Midbrain (tissue), 1 donor: ENCODE data around the gene LRG1.

ENCODE experiments used
- DNase-seq: peaks from one replicate; lab custom pipeline; 2025; lab: John Stamatoyannopoulos, UW

Gene LRG1

DNA sequence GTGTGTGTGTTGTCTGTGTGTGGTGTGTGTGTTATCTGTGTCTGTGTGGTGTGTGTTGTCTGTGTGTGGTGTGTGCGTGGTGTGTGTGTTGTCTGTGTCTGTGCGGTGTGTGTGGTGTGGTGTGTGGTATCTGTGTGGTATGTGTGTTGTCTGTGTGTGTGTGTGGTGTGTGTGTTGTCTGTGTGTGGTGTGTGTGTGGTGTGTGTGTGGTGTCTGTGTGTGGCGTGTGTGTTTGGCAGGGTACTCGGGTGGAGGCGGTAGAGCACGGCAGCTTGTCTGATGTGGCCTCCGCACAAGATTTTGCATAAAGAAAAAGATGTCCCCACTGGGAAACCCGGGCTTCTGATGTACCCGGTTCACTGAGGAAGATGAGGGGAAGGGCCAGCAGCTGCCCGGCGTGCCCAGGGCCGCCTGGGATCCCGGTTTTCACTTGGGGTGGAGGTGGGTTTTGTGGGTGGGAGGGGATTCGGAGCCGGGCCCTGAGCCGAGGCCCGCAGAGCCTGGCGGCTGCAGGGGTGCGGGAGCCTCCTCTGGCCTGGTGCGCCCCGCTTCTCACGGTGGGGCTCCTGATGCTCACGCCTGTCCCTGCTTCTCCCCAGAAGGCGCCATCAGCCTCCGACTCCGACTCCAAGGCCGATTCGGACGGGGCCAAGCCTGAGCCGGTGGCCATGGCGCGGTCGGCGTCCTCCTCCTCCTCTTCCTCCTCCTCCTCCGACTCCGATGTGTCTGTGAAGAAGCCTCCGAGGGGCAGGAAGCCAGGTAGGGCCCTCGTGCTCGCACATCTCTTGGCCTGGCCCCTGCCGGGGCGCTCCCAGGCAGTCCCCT is 46.5 kb downstream of the LRG1 start:
- DNase-seq = no peak

DNA sequence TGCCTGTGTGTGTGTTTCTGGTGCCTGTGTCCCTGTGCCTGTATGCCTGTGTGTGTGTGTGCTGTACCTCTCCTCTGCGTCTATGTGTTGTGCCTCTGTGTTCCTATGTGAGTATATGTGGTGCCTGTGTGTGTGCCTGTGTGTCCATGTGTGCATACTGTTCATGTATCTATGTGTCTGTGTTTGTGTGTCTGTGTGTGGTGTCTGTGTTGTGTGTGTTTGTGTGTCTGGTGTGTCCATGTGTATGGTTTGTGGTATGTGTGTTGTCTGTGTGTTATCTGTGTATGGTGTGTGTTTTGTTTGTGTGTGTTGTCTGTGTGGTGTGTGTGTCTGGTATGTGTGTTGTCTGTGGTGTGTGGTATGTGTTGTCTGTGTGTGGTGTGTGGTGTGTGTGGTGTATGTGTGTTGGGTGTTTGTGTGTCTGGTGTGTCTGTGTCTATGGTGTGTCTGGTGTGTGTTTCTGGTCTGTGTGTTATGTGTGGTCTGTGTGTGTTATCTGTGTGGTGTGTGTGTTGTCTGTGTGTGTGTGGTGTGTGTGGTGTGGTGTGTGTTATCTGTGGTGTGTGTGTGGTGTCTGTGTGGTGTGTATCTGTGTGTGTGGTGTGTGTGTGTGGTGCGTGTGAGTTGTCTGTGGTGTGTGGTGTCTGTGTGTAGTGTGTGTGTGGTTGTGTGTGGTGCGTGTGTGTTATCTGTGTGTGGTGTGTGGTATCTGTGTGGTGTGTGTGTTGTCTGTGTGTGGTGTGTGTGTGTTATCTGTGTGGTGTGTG is 47.3 kb downstream of the LRG1 start:
- no peak for DNase-seq

DNA sequence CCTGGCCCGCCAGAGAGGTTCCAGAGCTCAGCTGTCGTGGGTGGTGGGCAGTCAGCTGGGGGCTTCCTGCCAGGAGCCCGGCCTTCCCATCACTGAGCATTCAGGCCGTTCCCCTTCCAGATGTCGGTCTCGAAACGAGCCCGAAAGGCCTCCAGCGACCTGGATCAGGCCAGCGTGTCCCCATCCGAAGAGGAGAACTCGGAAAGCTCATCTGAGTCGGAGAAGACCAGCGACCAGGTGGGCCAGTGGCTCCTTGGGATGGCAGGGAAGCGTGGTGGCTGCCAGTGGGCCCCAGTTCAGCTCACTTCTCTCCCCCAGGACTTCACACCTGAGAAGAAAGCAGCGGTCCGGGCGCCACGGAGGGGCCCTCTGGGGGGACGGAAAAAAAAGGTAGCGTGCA is 48.4 kb downstream of the LRG1 start:
- DNase-seq = no peak

- no peak for DNase-seq
Measured at GRCh38 chr19:4488496-4488895, 51.3 kb downstream of the LRG1 start.

- no peak for DNase-seq
Measured at GRCh38 chr19:4487572-4487971, 52.3 kb downstream of the LRG1 start.
